ENCODE measurements around the gene SPRR4. TPM values are rescaled to one million over a fixed set of nuclear protein-coding genes. Genes with fewer than 3 reads are reported as not detected.

SPRR4 gene
- total and polyA plus RNA-seq, 2 donors (not counting 3 experiments of a cell fraction or from before 2014, with no cell fraction given): not detected

GRCh38 chr1:152940614-152941013 is 29.8 kb upstream of the SPRR4 start:
- no TSS peak for BruUV-seq (replicated peaks)
- Histone ChIP-seq H3K9ac (replicated peaks; ENCODE audit: extremely low read depth, insufficient read depth, low read length) (no peak overlapping the region), H3K27ac (ENCODE audit: insufficient read depth, low read depth, low read length) (no peak overlapping the region), H3K4me1 (ENCODE audit: control insufficient read depth, extremely low read depth, insufficient read depth, low read length) (no peaks in the 10 kb centered on the region), H3K9me3 (replicated peaks; ENCODE audit: control insufficient read depth, insufficient read depth, low read length) (no peaks in the 10 kb centered on the region), H3K36me3 (ENCODE audit: control insufficient read depth in 2 of 2, extremely low read depth in 1 of 2, insufficient read depth in 2 of 2, low read length in 2 of 2) (no peaks in the 10 kb centered on the region), H4K20me1 (replicated peaks; ENCODE audit: control insufficient read depth, extremely low read depth, insufficient read depth, low read length) (no peaks in the 10 kb centered on the region), H3K4me3 (replicated peaks in 1 of 3; ENCODE audit: insufficient read depth in 1 of 3, low read depth in 1 of 3, low read length in 3 of 3) (no peak overlapping the region), H3K4me2 (ENCODE audit: insufficient read depth, low read length) (no peak overlapping the region), H3K9me1 (replicated peaks; ENCODE audit: control insufficient read depth, extremely low read depth, insufficient read depth, low read length) (no peaks in the 10 kb centered on the region), H2AFZ (ENCODE audit: low read depth, low read length) (no peak overlapping the region), H3K27me3 (ENCODE audit: control insufficient read depth in 2 of 2, insufficient read depth in 2 of 2, low read length in 2 of 2) (no peaks in the 10 kb centered on the region), H3K79me2 (ENCODE audit: control insufficient read depth, insufficient read depth, low read length) (no peaks in the 10 kb centered on the region)
- ChIA-PET CTCF (no interaction called here), POLR2A (no interaction called here)
- dilution Hi-C loops (cut with MboI; ENCODE audit: extremely low pct_ligation_motif_present, low sequenced_read_pairs): no loop called here
- FAIRE-seq (no peak), DNase-seq (ENCODE audit: low read depth, low spot score) (no peak)
- intact Hi-C loops (cut with micrococcal nuclease): no loop called here
- TF ChIP-seq CTCF (IDR thresholded peaks at IDR 0.05; ENCODE audit: extremely low read depth in 1 of 2, insufficient read depth in 1 of 2, low read depth in 1 of 2, low read length in 2 of 2): no peak
- no peak for TF ChIP-seq GATA2 (IDR thresholded peaks at IDR 0.05; ENCODE audit: insufficient read depth, insufficient read length, low read depth, low read length)
- TF ChIP-seq POLR2A (IDR thresholded peaks at IDR 0.05; ENCODE audit: low read depth, low read length): no peak
- TF ChIP-seq MAX (IDR thresholded peaks at IDR 0.05; ENCODE audit: insufficient read depth, insufficient read length): no peak
- TF ChIP-seq FOS (IDR thresholded peaks at IDR 0.05; ENCODE audit: borderline replicate concordance, insufficient read depth, low read length): no peak
- no peak for TF ChIP-seq EZH2 (IDR thresholded peaks at IDR 0.05; ENCODE audit: borderline replicate concordance, low read depth, low read length, severe bottlenecking)
- TF ChIP-seq MYC (IDR thresholded peaks at IDR 0.05; ENCODE audit: low read depth, low read length): no peak
- no peak for TF ChIP-seq POLR2AphosphoS5 (IDR thresholded peaks at IDR 0.05; ENCODE audit: insufficient read depth, low read depth, low read length)
- TF ChIP-seq JUN (IDR thresholded peaks at IDR 0.05; ENCODE audit: borderline replicate concordance, insufficient read depth, insufficient read length, low read depth): no peak
